COLO668 (cell line): ENCODE measurements around the gene EEFSEC.

Source experiments
- DNase-seq: peaks from one replicate; lab custom pipeline; 2025; ENCODE audit not compliant: unreplicated experiment; lab: John Stamatoyannopoulos, UW

The EEFSEC gene

GRCh38 chr3:128382221-128382807 lies 229.0 kb downstream of the EEFSEC start:
- DNase-seq = no peak

DNA sequence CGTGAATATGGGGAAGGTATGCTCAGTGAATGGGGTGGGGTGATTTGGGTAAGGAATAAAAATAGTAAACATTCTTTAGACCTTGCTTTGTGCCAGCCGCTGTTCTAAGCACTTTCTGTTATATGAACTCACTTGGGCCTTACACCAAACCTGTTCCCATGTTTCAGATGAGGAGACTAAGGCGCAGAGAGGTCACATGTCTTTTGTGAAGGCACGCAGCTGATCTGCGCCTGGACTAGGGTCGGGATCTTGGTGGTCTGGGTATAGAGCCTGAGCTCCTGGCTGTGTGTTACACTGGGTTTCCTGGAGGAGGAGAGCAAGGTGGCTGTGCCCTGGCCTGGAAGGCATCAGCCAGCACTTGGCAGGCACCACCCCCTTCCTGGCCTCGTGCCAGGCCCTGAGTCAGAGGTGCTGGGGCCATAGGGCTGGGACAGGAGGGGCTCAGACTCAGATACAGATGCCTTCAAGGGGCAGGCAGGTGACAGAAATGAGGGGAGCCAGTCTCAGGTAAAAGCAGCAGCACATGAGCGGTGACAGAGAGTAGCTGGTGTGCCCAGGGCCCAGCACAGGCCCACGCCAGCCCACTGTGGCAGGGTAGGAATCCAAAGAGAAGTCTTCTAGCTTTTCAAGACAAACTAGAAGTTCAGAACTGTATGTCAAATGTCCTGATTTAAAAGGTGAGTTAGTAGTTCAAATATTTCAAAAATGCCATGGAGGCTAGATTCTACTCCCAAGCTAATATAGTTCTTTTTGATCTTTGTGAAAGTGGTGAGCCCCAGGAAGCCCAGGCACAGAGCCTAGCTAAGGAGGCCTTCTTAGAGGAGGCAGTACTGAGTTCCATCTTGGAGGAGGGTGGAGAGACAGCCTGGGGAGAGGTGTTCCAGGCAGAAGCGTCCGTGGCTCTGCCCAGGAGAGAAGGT lies 230.3 kb downstream of the EEFSEC start:
- DNase-seq = peak; percentile 81

DNA sequence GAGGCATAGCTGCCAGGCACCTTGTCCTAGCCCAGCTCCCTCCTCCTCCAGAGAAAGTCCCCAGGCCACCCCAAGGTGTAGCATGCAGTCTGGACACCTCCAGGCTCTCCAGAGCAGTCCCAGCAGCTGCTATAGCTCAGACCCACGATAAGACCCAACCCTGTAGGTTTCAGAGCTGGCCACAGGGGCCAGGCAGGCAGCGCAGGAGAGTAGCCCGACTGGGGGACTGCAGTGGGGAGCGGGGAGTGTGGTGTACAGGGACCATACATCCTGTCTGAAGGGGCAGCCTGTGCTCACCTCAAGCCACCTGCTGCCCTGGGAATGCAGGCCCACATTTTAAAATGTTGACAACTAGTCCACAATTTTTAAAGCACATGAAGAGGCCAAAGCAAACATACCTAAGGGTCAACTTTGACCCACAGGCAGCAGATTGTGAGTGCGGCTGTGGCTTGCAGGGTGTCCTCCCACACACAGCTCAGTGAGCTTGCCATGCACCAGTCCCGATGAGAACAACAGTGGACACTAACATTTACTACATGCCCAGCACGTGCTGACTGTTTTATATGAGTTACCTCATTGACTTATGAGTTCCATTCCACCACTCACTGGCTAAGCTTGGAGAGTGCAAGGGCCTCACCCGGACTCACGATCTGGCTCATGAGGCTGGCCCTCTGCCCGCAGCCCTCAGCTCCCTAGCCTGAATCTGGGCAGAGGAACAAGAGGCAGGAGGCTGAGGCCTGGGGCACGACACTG lies 232.0 kb downstream of the EEFSEC start:
- no peak for DNase-seq

DNA sequence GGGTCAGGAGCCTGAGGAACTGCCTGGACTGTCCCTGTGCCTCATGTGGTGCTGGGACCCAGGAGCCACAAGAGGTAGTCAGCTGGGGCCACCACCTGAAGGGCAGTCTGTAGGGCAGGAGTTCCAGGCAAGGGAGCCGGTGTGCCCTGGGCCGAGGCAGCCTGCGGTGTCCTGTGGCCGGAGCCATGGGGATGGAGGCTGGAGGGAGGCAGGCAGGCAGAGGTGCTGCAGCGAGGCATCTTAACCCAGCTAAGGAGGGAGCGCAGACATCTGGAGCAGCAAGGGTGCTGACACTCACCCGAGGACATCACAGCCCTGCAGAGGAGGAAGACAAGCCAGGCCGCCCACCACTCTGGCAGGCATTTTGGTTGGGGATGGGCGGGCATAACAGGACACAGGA lies 235.7 kb downstream of the EEFSEC start:
- DNase-seq = no peak

DNA sequence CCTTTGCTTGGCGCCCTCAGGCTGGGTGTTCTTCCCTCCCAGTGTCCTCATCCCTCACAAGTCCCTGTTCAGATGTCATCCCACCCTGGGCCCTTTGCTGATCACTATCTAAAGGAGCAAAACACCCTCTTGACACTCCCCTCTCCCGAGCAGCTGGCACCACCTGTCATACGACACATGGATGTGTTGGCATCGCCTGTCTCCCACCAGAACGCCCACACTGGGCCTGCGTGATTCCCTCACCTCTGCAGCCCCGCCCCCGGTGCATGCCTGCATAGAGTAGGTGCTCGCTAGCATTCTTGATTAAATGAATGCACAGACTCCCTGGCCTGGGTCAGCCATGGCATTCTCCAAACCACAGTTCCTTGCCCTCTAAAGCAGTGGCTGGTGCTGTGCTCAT lies 237.6 kb downstream of the EEFSEC start:
- DNase-seq = no peak

DNA sequence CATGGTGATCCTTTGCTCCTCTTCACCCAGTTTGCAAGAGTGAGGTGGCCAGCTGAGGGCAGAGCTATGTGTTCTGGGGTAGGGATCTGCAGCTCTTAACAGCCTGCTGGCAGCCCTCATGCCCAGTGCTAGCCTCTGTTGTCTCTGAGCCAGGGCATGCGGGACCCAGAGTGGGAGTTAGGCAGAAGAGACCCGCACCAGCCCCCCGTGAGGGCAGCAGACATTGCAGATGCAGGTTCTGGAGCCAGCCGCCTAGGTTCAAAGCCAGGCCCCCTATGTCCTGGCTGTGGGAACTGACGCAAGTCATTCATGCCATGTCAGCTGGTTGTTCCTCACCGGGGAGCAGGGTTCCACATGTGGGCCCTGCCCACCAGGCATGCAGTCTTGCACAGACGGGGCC lies 238.7 kb downstream of the EEFSEC start:
- no peak for DNase-seq

GRCh38 chr3:128392818-128393544 lies 239.7 kb downstream of the EEFSEC start:
- no peak for DNase-seq

GRCh38 chr3:128394033-128394432 lies 240.8 kb downstream of the EEFSEC start:
- no peak for DNase-seq

GRCh38 chr3:128395046-128395445 lies 241.8 kb downstream of the EEFSEC start:
- DNase-seq = no peak

GRCh38 chr3:128395500-128396162 lies 242.3 kb downstream of the EEFSEC start:
- DNase-seq = no peak

GRCh38 chr3:128397484-128397883 lies 244.2 kb downstream of the EEFSEC start:
- DNase-seq = no peak

DNA sequence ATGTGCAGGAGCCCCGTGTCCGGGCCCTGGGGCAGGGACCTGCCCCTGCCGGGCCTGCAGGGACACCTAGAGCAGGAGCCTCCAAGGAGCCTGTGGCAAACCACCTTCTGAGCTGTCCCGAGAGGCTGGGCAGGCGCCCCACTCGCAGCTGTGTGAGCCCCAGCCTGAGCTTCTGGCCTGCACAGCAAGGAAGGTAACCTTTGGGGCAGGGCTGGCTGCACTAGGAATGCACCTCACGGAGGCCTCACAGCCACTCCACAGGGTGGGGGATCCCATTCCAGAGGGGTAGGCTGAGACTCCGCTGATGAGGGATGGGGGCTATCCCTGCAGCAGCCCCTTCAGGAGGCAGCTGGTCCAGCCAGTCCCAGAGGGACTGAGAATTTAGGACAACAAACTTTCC lies 245.3 kb downstream of the EEFSEC start:
- DNase-seq = no peak

GRCh38 chr3:128399221-128399915 lies 246.1 kb downstream of the EEFSEC start:
- no peak for DNase-seq

DNA sequence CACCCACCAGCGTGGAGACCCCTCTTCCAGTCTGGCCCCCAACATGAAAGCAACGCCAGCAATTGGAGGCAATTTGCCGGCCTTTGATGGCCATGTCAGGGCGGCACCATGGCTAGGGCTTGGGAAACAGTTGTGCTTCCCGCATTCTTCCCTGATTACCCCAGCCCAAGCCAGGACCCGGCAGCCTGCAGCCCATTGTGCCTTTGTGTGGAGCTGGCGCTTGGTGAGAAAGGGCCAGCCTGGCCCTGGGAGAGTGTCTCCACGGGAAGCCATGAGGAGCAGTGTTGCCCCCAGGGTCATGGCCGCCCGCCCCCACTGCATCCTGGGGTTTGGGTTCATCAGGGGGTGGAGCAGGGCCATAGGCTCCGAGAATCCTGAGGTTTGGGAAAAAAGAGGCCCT lies 247.4 kb downstream of the EEFSEC start:
- no peak for DNase-seq

- no peak for DNase-seq
Measured at GRCh38 chr3:128402319-128402718, 249.0 kb downstream of the EEFSEC start.

GRCh38 chr3:128402998-128403397 lies 249.7 kb downstream of the EEFSEC start:
- DNase-seq = peak; percentile 30

DNA sequence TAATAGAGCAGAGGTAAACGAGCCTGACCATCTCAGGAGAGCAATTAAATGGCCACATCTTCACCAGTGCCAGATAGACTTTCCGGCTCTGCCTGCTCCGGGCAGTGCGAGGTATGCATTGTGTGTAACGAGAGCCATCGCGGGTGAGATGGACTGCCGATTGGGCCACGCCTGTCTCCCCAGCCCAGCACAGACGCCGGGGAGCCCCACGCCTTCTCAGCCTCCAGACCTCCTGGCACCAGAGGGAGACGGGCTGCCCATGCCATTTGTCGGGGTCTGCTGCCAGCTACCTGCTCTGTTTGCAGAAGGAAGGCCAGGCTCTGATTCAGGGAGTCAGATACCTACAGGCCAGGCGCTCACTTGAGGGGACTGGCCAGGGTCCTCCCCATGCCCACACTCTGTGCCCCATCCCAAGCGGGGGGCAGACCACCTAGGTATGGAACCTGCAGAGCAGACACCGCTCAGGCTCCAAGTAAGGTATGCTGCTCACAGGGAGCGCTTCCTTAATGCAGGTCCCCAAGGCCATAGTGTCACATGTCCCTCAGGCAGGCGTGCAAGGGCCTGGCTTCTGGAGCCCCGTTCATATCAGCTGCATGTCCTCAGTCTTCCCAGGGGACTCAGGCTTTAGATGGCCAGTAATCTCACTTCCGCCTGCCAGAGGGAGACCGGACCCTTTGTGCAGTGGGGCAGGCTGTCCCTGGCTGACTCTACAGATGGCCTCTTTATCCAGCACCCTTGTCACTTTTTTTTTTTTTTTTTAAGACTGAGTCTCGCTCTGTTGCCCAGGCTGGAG lies 251.2 kb downstream of the EEFSEC start:
- DNase-seq = no peak

DNA sequence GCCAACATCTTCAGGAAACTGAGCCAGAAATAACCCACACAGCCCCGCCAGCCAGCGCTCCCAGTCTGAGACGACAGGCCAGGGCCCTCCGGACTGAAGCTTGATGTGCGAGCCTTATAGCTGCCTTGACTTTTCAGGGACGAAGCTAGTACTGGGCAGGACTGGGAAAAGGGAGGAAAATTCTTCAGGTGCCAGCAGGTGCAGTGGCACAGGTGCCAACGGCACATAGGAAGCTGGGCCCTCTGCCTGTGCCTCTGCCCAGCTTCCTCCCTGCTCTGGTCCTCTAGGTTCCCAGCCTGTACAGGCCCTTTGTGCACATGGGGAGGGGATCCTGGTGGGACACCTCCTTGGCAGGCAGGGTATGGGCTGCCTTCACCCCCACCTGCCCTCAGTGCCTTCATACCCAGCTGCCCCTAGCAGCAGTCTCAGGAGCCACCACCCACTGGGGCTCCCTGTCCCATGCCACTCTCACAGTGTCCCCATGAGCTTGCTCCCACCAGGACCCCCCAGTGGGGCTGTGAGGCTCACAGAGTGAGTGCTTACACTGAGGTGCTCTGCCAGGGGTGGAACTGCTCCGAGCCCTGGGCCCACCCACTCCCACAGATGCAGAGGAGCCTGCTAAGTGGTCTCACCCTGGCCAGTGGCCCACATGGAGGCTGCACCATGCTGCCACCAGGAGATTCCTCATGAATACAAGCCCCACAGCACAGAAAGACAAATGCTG lies 252.4 kb downstream of the EEFSEC start:
- DNase-seq = no peak

- DNase-seq = no peak
Measured at GRCh38 chr3:128407247-128407646, 254.0 kb downstream of the EEFSEC start.
